LoVo (cell line): Measurements from ENCODE around the gene DNMT3A.
"Not testable (repeated sequence)": the region's sequence is repeated elsewhere in the genome, so short reads cannot be mapped to it uniquely, and the experiment has no call there.

Experiments
- DNase-seq: peaks from one replicate; pipeline ENCODE4 v3.0.0-alpha.2; 2016; ENCODE audit warnings: low spot score

Gene DNMT3A

DNA sequence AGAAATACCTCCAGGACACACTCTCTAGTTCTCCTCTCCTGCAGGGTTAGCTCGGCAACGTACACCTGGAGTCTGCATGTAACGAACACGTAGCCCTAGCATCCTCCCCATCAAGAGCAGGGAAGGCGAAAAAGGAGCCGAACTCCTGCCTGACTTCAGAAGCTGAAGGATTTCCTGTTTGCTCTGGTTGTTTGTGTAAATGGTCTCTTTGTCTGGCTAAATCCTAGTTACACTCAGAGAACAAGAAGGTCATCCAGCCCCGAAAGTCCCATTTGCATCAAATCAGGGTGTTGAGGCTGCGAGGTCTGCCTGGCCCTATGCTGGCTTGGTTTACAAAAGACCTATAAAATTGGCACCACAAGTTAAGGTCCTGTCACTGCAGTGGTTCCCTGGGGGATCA is 107.0 kb downstream of the DNMT3A start:
- DNase-seq = no peak

DNA sequence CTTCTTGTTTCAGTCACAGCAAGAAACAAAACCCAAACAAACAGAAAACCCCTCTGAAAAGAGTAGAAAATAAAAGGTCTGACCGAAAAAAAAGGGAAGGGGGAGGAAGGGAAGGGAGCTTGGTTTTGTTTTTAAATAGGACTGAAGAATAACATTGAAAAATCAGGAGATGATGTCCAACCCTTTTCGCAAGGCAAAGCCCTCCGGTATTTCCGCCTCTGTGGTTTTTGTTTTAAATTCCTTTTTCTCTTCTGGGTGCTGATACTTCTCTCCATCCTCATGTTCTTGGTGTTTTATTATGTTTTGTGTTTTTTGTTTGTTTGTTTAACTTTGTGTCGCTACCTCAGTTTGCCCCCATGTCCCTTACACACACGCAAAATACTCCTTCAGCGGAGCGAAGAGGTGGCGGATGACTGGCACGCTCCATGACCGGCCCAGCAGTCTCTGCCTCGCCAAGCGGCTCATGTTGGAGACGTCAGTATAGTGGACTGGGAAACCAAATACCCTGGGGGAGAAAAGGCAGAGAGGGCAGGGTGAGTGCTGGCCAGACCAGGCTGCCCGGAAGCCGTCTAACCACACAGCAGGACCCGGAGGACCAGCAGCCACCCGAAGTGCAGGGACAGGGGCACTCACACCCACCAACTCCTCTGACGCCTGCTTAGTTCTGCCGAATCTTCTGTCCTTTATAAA is 107.7 kb downstream of the DNMT3A start:
- DNase-seq = no peak

DNA sequence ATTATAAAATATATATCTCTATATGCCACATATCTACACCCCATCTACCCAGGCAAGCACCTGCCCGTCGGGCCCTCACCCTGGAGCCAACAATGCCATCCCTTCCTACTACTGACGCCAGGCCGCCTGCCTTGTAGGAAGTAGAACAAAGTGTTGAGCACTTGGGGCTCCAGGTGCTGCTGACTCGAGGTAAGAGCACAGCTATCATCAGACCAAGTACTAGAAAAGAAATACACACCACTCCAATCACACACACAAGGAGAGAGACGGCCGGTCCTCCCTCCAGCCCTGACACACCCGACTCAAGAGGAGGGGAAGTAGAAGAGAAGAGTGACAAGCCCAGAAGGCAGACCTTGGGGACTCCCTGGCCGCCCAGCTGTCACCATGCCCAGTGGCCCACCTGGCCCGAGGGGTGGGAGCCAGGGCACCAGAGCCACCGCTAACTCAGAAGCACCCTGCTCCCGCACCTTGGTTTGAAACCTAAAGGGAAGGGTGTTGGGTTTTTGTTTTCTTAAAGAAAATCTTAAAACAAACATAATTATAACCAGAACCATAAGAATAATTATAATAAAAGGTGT is 109.4 kb downstream of the DNMT3A start:
- no peak for DNase-seq

DNA sequence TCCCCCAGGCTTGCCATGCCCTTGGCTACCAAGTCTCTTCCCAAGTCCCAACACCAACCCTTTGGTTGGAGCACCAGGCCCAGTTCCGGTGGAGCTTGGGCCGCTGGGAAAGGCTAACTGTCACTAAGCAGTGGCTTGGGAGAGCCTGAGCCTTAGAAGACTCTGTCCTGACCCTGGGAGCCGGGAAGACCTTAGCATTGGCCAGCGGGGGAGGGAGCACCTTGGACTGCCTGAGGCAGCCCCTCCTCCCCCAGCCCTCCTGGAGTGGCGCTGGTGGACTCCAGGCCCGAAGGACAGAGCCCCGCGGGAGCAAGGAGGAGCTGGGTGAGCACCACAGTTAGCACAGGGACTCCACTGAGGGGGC is 110.8 kb downstream of the DNMT3A start:
- no peak for DNase-seq

DNA sequence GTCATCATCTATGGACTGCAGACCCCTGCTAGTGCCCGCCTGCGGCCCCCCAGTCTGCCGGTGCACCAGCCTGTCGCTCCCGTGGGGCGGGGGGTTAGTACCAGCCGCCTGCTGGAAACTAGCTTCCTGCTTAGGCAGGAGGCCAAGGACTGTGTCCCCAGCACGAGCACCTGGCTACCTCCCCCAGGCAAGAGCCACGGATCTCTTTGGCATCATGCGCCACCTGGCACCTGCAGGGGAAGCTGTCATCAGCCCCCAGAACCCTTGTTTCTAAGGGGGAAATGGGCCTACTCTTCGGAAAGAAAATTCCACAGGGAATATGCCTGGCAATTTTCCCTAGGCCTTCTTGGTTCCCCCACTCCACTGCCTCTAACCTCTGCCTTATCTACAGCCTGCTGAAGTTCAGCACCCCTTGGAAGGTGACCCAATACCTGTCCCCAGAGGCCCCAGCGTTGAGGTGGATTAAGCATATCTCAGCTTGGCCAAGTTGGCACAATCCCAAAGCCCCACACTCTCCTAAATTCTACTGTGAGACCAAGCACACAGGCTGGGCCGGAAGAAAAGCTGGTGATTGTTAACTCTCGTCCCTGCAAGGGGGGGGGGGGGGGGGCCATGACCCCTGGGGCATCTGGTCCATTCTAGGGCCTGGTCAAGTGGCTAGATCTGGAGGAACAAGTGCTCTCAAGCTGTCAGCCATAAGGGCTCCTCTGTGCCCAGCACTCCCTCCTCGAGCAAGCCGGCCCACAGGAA is 111.4 kb downstream of the DNMT3A start:
- no peak for DNase-seq

DNA sequence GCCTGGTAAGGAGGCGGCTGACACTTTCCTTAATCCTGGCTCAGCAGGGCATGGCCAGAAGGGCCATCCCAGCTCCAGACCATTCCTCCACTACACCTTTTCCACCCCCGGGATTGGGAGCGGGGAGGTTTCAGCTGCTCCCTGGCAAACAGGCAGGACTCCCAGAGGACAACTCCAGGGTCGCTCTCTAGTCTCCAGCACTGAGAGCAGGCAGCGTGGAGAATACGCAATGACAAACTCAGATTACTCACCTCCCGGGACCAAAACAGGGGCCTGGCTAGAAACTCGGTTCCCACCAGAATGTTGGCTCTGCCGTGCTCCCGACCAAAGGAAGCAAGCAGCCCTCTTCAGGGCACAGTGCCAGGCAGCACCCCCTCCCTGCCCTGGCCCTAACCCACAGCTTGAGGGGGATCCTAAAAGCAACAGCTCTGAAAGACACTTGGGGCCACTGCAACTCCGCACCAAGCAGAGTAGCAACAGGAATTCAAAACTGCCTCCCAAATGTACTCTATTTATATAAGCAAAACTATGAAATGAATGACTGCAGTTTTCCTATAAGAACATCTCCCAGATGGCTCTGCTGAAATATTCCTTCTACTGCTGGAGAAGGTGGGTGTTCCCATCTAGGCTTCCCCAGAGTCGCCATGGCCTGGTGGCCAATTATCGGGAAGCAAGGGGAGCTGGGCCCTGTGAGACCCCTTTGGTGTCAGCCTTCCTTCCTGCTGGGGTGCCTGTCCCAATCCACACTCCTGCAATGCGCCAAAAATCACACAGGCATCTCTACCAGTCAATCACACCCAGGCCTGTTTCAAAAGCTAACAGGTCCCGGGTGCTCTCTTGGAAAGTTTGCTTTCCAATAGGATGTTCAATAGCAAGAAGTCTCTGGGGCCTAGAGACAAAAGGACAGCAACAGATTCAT is 112.2 kb downstream of the DNMT3A start:
- DNase-seq = no peak

DNA sequence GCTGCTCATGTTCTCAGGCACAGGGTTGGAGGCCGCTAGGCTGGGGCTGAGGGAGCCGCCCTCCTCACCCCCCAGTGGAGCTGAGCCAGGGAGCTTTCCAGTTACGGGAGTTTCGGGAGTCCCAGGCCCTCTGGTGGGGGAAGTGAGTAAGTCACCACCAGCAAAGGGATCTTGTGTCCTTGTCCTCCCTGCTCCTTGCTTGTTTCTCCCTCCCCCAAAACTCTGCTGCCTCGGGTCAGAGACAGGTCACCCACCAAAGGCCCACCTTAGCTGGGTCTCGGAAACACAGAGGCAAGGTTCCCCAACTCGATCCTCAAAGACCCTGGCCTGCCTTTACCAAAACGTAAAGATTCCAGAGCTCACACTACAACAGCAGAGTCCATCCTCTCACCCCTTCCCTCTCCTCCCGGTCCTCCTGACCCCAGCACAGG is 112.9 kb downstream of the DNMT3A start:
- DNase-seq = peak; percentile 40

DNA sequence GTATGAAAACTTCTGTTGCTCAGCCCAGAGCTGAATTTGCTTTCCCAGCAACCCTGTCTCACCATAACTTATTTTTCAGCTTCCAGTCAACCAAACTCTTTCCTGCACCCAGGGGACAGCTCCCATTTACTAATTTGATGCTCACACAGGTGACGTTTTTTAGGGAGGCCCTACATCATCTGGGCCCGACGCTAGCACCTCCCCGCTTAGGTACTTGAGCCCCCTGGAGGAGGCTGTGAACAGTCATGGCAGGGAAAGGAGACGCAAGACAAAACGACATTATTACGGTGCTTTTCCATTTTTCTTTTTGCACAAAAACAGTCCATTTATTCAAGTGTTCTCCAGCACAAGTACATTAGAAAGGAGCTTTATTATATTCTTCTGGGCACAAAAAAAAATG is 114.1 kb downstream of the DNMT3A start:
- no peak for DNase-seq

DNA sequence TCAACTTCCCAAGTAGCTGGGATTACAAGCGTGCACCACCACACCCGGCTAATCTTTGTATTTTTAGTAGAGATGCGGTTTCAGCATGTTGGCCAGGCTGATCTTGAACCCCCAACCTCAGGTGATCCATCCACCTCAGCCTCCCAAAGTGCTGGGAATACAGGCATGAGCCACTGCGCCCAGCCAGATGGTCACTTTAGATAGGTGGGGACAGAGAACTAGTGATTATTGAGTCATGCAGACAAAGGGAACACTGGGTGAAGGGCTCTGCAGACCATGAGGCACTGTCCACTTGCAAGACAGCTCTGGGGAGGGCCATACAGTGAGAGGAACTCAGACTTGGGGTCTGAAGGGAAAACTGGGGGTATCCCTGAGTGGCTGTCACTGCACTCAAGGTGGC is 114.9 kb downstream of the DNMT3A start:
- DNase-seq = no peak

DNA sequence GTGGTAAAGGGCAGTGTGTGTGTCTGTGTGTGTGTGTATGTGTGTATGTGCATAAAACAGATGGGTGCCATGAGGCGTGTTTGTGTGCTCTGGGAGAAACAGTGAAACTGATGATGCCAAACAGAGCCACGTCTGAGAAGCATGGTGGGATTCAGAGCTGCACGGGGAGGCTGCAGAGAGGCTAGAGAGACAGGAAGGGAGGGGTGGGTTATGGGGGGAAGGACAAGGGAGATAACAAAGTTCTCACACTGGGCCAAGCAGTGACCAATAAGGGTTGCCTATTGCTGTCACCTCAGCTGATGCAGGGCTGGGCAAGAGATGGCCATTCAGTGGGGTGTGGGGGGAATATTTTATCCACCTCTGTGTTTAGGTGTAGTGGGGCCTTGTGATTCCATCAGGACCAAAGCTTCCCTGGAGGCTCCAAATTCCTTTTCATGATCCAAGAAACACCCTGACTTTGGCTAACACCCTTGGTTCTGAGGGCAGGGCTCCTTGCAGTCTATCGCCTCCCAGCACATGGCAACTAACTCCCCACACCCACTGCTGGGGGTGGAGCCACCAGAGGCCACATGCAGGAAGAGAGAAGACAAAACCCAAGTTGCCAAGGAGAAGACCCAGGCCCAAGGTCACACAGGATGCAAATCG is 119.1 kb downstream of the DNMT3A start:
- no peak for DNase-seq

DNA sequence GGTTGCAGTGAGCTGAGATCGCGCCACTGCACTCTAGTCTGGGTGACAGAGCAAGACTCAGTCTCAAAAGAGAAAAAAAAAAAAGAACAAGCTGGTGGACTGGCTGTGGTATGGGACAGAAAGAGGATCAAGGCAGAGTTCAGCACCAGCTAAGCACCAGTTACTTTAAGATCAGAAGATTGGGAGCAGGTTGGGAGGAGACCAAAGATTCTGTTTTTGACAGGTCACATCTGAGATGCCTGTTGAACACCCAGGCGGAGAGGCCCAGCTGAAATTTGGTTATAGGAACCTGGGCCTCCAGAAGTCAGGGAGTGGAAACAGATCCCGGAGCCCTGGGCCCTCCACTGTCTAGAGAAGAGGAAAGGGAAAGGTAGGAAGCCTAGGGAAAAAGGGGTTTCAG is 120.1 kb downstream of the DNMT3A start:
- no peak for DNase-seq

DNA sequence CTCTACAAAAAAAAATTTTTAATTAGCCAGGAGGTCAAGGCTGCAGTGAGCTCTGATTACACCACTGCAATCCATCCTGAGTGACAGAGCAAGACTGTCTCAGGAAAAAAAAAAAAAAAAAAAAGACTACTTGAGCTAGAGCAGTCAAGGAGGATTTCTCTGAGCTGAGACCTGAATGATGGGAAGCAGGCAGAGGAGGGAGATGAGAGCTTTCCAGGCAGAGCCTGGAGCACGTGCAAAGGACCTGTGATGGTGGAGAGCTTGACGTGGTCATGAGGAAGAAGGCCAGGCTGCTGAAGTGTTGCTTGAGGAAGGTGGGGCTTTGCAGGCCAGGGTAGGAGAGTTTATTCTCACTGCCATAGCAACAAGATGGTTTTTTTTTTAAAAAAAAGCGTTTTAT is 121.4 kb downstream of the DNMT3A start:
- no peak for DNase-seq

DNA sequence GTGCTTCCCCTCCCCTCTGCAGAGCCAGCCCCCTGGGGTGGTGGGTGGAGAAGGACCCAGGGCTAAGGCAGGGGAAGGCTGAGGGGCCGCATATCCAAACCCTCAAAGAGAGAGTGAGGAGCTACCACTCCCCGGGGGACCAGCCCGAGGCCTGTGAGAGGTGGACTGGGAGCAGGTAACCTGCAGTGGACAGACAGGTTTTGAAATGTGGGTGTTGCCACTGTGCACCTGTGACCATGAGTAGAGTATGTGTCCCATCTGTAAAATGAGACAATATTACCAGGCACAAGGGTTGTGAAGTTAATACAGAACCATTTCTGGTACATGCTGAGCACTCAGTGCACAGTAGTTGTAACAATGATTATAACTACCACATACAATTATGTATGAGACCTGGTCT is 122.1 kb downstream of the DNMT3A start:
- no peak for DNase-seq

DNA sequence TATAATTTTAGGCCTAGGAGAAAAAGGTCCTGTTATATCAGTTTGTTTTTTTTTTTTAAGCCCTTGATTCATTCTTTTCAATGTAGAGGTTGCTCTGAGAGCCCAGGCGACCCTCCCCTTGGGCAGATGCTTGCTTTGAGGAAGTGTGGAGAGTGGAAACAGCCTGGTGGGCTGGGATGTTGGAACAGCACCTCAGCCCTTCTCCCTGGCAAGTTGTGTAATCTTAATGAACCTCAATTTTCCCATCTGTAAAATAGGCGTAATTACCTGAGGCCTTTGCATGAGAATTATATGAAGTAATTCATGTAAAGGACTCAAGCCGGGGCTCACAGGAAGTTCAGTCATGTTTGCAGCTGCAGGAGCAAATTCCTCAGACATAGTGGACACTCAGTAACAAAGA is 123.6 kb downstream of the DNMT3A start:
- no peak for DNase-seq

DNA sequence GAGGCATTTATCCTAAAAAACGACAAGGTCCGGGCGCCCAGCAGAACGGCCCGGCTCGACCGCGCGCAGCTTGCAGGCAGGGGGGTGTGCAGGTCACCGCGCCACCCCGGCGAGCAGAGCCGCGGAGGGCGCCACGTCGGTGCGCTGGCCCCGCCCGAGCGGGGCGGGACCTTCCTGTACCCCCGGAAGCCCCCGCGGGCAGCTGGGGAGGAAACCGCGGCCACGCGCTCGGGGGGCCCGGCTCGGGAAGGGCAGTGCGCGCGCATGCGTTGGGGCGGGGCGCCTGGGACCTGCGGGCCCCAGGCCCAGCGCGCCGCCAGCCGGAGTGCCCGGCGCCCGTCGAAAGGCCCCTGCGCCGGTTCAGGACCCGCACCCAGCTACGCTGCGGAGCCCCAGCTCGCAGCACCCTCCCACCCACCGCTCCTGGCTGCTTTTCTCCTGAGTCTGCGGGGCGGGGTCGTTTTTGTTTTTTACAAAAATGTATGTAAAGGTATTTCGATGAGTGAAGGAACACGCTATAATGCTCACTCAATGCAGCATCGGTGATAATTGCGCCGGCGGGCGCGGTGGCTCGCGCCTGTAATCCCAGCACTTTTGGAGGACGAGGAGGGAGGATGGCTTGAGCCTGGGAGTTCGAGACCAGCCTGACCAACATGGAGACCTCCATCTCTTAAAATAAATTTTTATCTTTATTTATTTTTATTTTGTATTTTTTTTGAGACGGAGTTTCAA is 125.6 kb downstream of the DNMT3A start:
- no peak for DNase-seq

DNA sequence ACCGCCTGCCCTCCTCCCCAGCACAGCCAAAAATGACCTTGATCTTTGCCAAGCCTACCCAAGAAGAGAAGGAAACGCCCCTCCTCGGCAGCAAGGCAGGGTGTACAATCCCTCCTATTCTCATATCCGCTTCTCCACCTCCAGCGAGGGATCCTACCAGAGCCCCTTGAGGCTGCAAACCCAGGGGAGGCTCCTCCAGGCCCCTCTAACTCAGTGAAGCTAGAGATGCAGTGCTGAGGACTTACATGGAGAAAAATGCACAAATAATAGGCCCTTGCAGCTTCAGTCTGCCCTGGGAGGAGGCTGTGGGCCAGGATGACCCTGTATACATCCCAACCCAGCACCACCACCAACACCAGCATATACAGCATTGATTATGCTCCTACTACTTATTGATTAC is 126.5 kb downstream of the DNMT3A start:
- no peak for DNase-seq

DNA sequence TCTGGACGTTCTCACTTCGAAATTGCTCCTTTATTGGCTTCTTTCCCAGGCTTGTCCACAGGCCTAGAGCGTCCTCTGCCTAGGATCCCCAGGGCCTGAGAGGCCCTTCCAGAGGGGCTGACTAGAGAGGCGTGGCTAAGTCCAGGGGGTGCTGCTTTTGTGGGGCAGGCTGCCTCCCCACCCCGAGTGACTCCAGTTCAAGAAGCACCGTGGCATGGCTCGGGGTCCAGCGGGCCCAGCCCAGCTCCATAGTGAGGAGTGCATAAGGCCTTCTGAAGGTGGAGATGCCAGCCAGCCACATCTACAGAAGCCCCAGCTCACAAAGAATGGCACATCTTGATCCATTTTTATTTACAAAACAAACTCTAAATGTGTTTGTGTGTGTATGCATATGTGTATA is 128.5 kb downstream of the DNMT3A start:
- DNase-seq = no peak

DNA sequence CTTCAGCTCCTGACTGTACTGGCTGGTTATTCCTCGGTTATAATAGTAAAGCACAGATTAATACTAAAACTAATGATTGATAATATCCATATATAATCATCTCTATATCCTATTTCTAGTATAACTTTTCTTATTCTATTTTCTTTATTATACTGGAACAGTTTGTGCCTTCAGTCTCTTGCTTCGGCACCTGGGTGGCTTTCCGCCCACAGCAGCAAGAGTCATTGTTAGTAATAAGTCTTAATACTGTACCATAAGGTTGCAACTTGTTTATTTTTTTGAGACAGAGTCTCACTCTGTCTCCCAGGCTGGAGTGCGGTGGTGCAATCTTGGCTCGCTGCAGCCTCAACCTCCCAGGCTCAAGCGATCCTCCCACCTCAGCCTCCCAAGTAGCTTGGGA is 130.8 kb downstream of the DNMT3A start:
- not testable (repeated sequence) for DNase-seq

DNA sequence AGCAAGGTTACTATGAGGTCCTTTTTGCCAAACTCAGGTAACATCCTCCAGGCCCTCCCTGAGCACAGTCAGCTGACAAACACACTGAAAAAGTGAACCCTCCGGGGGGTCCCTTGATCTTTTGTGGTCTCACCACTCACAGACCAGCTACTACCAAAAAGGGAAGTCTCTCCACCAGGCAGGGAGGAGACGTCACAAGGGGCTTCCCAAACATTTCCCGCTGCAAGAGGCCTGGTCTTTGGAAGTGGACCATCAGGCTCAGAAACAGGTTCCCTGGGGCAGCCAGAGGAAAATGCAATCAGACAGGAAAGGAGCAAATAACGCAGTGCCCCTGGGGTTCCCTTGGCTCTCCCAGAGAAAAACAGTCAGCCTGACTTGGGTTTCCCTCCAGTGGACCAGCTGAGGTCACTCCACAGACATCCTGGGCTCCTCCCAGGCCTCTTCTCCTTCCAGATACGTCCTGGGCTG is 134.6 kb downstream of the DNMT3A start:
- no peak for DNase-seq

DNA sequence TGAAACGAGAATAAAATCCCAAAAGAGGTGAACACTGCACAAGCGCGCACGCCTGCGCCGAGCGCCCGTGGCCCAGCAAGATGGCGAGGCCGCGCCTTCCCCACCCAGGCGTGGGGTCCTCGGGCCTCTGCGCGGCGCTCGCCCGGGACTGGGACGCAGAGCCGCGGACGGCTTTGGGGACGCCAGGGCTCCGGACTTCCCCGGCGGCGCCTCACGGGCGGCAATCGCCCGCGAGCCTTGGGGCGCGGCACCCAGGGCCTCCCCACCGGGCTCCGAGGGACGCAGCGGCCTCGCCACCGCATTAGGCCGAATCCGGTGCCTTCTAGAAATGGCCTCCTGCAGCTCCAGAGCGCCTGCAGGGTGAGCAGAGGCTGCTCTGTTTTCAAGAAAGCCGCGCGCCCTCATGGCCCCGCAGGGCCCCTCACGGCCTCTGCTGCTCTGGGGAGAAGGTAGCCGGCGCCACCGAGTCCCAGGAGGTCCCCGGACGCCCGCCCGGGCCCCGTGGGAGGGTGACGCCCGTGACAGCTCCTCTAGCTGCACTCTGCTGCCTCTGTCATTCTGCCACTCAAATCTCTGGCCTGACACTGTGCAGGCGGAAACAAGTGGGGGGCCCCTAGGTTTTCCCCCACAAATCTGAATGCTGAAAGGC is 137.4 kb downstream of the DNMT3A start:
- DNase-seq = no peak

DNA sequence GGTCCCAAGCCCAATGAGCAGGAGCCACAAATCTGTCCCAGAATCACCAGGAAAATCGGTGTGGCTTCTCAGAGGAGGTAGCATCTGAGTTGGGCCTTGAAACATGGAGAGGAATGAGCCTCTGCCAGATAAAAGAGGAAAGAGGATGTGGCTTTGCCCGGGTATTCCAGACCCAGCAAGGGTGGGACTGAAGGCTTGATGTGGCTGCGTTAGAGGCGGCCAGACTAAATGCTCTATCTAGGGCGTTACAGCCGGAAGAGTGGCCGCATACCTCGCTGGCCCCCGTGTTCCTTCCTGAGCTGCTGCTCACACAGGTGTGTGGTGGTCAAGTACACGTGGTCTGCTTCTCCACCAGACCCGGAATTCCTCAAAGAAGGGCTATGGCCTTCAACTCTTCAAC is 139.4 kb downstream of the DNMT3A start:
- DNase-seq = no peak
